MV-4-11 (cell line): ENCODE results near the gene P2RX7.
A peak's percentile ranks its signal among the peaks of the same experiment; 100 is the strongest.
"Not testable (repeated sequence)": the region's sequence is repeated elsewhere in the genome, so short reads cannot be mapped to it uniquely, and the experiment has no call there.

ENCODE experiments used
- DNase-seq: peaks from one replicate; lab custom pipeline; 2025; lab: John Stamatoyannopoulos, UW

P2RX7 gene

GRCh38 chr12:121172145-121172544, 39.5 kb downstream of the P2RX7 start:
- DNase-seq, result no peak

DNA sequence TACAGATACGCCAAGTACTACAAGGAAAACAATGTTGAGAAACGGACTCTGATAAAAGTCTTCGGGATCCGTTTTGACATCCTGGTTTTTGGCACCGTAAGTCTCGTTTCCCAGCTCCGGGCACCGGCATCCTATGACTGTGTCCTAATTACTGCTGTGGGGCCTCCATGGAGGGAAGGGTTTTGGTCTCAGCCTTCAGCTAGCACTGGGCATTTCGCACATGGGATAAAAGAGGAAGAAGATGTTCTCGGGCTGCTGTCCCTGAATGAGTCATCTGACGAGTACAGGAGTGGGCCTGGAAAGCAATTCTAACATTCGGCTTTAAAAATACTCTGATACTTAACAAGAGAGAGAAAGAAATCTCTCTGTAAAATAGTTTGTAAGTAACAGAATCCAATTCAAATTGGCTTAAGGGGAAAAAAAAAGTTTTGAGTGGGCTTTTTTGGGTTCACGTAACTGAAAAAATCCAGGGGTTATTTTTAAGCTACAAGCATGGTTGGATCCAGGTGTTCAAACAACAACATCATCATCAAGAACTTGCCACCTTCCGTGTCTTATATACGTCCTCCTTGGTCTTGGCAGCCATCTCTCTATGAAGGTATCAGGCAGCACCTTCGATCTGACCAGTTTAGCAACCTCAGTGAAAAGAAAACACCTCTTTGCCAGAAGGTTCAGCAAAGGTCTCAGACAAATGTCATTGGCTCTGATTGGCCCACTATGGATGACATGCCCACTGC, 42.9 kb downstream of the P2RX7 start:
- DNase-seq, result peak; percentile 88

DNA sequence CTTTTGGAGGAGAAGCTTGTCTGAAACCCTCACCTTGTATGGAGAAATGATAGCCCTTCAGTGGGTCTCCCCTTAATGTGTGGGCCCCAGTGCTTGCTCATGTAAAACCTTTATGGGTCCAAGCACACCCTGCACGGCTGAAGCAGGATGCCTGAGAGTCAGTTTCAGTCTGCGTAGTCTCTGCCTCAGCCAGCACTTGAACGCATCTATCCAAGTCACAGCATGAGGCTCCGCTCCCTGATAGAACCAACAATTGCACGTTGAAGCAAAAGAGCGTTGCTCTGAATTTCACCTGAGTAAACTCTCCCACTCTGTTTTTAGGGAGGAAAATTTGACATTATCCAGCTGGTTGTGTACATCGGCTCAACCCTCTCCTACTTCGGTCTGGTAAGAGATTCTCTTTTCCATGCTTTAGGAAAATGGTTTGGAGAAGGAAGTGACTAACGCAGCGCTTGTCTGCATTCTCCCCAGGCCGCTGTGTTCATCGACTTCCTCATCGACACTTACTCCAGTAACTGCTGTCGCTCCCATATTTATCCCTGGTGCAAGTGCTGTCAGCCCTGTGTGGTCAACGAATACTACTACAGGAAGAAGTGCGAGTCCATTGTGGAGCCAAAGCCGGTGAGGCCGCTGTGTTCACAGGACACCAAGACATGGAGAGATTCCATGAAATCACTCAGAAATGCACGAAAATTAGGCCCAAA, 44.3 kb downstream of the P2RX7 start:
- DNase-seq, result peak; percentile 14

GRCh38 chr12:121181181-121181580, 48.5 kb downstream of the P2RX7 start:
- no peak for DNase-seq

- no peak for DNase-seq
These were observed 49.7 kb downstream of the P2RX7 start for GRCh38 chr12:121182222-121182893.

DNA sequence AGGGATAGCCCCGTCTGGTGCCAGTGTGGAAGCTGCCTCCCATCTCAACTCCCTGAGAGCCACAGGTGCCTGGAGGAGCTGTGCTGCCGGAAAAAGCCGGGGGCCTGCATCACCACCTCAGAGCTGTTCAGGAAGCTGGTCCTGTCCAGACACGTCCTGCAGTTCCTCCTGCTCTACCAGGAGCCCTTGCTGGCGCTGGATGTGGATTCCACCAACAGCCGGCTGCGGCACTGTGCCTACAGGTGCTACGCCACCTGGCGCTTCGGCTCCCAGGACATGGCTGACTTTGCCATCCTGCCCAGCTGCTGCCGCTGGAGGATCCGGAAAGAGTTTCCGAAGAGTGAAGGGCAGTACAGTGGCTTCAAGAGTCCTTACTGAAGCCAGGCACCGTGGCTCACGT, 51.7 kb downstream of the P2RX7 start:
- DNase-seq, result no peak

- DNase-seq, result peak; percentile 79
These were observed 52.6 kb downstream of the P2RX7 start for GRCh38 chr12:121184984-121185889.

GRCh38 chr12:121186826-121187225, 54.1 kb downstream of the P2RX7 start:
- DNase-seq, result no peak

GRCh38 chr12:121187501-121187900, 54.8 kb downstream of the P2RX7 start:
- no peak for DNase-seq

- no peak for DNase-seq
These were observed 55.6 kb downstream of the P2RX7 start for GRCh38 chr12:121188227-121188626.

GRCh38 chr12:121189131-121189530, 56.5 kb downstream of the P2RX7 start:
- no peak for DNase-seq

DNA sequence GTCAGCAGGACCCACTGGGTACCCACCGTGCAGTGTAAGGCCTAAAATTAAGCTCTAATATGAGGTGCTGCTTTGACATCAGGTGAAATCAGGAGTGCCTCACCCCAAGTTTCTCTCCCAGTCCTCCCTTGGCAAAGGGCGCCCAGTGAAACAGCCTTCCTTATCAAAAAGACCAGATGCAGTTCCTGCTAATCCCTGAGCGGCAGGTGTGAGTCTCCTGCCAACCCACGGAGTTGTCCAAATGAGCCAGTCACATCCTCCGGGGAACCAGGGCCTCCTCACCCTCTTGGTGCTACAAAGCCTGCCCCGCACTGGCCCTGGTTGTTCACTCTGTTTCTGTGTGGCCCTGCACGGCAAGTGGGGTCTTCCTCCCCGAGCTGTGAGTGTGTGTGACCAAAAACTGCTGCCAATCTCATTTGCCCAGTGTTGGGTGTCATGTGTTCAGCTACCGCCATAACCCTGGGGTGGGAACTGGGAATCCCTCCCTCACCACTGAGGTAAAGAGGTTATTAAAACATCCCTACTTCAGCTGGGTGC, 57.0 kb downstream of the P2RX7 start:
- no peak for DNase-seq

DNA sequence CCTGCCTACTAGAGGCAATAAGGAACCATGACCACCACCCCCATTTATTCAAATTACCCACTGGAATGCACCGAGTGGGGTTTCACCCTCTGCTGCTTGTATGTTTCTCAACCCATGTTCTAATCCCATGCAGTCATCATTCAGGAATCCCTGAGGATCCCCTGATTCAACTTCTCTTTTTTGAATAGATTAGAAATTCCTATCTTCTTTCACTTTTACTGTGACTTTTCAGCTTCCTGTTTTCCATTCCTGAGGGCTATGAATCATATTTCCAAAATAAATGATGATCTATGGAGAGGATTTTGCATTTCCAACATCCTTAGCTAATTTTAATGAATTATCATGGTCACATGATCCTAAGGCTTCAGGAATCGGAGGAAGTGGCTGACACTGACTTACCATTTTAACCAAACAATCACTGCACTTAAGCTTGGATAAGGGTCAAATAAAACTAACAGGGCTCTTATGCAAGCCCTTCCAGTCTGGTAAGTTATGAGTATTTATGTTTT, 57.9 kb downstream of the P2RX7 start:
- DNase-seq, result peak; percentile 95

DNA sequence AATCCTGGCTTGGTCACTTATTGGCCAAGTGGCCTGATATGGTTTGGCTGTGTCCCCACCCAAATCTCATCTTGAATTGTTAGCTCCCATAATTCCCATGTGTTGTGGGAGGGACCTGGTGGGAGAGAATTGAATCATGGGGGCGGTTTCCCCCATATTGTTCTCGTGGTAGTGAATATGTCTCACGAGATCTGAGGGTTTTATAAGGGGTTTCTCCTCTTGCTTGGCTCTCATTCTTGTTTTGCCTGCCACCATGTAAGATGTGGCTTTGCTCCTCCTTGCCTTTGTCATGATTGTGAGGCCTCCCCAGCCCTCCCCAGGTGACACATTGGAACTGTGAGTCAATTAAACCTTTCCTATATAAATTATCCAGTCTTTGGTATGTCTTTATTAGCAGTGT, 58.5 kb downstream of the P2RX7 start:
- DNase-seq, result no peak

DNA sequence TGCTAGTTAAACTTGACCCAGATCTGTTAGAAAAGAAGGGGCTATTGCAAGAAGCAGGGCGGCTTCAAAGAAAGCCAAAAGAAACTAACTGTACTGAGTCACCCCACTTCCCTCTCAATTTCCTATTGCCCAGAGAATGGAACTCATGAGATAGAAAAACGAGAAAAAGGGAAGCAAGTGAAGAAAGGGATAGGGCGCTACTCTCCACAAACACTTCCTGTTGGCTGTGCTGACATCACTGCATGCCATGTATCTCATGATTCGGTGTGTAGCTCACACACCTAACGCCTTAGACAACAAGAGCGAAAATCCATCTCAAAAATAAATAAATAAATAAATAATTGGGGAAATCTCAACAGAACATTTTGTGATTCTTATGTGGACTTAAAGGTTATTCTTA, 64.2 kb downstream of the P2RX7 start:
- peak; percentile 94 for DNase-seq

DNA sequence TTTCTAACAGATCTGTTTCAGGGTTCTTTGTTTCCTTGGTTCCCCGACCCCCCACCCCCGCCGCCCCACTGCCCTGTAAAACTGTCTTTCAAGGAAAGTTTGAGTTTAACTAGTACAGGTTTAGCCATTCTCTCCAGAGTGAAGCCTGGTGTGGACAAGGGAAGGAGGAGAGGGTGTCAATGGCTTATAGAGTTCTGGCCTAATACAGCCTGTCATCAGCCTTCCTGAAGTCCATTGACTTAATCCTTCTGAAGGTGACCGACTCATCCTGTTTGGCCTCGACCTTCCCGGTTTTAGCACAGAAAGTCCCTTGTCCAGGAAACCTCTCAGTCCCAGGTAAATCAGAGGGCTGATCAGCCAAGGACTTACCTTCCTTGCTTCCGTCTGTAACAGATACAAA, 66.3 kb downstream of the P2RX7 start:
- DNase-seq, result no peak

DNA sequence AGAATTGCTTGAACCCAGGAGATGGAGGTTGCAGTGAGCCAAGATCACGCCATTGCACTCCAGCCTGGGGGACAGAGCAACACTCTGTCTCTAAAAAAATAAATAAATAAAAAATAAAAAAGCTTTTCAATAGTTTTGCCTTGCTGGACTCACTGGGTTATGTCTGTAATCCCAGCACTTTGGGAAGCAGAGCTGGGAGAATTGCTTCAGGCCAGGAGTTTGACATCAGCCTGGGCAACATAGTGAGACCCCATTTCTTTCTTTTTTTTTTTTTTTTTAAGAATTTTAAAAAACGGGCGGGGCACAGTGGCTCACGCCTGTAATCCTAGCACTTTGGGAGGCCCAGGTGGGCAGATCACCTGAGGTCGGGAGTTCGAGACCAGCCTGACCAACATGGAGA, 68.5 kb downstream of the P2RX7 start:
- DNase-seq, result not testable (repeated sequence)

GRCh38 chr12:121202407-121203355, 70.0 kb downstream of the P2RX7 start:
- DNase-seq, result no peak

- DNase-seq, result no peak
These were observed 70.8 kb downstream of the P2RX7 start for GRCh38 chr12:121203482-121203881.

DNA sequence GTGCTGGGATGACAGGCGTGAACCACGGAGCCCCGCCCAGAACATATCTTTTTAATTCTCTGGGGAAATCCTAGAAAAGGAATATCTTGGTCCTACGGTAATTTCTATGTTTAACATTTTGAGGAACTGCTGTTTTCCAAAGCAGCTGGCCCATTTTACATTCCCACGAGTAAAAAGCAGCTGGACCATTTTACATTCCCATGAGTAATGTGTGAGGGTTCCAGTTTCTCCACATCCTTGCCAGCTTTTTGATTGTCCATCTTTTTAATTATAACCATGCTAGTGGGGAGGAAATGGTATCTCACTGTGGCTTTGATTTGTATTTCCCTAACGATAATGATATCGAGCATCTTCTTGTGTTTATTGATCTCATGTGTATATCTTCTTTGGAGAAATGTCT, 72.8 kb downstream of the P2RX7 start:
- DNase-seq, result no peak
